Measurements from ENCODE around the gene APOC3. TPM values are rescaled to one million over a fixed set of nuclear protein-coding genes. Genes with fewer than 3 reads are reported as not detected.

Gene APOC3
- total and polyA plus RNA-seq, 12 donors: 0.12 to 0.64 TPM; not detected in 10

DNA sequence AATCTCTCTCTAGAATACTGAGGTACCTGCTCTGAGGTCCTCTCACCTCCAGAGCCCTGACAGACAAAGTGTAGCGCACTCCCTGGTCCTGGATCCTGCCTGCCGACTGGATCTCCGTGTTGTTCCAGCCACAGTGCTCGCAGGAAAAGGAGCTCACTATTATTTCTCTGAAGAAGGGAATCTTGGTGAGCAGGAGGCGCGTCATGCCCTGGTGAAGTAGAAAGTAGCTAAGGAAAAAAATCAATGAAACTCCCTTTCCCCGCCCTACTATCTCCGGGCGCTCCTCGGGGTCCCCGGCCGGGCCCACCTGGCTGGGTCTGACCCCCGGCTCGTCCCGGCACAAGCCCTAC lies 42.3 kb upstream of the APOC3 start:
- ATAC-seq (peak in 1 of 8 donors; percentile 1), DNase-seq (no peak)
- H3K4me1 ChIP-seq: peaks cover 7 to 35% (median 24%) of the 10 kb centered on the region in 9 donors
- H3K27me3 ChIP-seq: no peaks in the 10 kb centered on the region
- no peaks in the 10 kb centered on the region for H3K9me3 ChIP-seq
- H3K27ac ChIP-seq: peak overlapping the region in 9 of 10 donors; percentile 85 to 94 (median 88)
- intact Hi-C loops (cut with DNase I): loop anchor here in 4 of 10 donors (5.0 kb wide), 2 partner anchors 440 to 445 kb away; partner anchors contain the start of genes PCSK7 (in 1 of the 4) and RNF214 (in 1 of the 4)
- H3K4me3 ChIP-seq: peak overlapping the region; percentile 84 to 100 (median 94)
- H3K36me3 ChIP-seq: peaks cover 0 to 44% (median 35%) of the 10 kb centered on the region in 9 donors
- TF ChIP-seq, protein P1, sequence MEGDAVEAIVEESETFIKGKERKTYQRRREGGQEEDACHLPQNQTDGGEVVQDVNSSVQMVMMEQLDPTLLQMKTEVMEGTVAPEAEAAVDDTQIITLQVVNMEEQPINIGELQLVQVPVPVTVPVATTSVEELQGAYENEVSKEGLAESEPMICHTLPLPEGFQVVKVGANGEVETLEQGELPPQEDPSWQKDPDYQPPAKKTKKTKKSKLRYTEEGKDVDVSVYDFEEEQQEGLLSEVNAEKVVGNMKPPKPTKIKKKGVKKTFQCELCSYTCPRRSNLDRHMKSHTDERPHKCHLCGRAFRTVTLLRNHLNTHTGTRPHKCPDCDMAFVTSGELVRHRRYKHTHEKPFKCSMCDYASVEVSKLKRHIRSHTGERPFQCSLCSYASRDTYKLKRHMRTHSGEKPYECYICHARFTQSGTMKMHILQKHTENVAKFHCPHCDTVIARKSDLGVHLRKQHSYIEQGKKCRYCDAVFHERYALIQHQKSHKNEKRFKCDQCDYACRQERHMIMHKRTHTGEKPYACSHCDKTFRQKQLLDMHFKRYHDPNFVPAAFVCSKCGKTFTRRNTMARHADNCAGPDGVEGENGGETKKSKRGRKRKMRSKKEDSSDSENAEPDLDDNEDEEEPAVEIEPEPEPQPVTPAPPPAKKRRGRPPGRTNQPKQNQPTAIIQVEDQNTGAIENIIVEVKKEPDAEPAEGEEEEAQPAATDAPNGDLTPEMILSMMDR (IDR thresholded peaks at IDR 0.05): no peak
- WGBS, 2 donors: 1% methylated on average over 15 of the region's 15 CpGs

DNA sequence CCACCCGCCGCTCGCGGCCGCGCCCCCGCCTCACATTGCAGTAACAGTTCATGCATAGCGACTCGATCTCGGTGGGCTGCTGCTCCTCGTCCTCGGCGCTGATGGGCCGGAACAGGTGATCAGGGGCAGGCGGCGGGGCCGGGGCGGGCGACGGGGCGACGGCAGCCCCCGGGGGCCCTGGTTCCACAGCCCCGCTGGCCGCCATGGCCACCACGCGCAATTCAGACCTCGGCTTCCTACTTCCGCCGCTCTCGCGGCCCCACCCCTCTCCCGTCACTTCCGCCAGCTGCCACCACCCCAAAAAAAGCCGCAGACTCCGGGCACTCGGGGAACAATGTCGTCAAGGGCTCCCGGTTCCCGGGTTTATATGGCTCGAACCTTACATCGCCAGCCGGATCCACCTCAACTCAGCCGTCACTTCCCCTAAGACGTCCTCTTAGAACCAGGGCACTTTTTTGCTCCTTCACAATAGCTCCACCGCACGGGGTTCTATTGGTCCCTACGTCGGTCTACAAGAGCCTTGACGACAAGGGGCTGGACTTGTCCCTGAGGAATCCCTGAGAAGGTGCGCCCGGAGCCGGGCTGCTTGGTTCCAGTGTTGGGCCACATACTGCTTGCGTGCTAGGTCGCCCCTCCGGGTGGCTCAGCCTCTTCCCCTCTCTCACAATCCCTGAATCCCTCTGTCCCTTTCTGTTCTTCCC lies 41.8 kb upstream of the APOC3 start, which contains the start of gene ZPR1:
TSS of gene ZPR1 (minus strand) at position 238 of the 701 bp plus-strand sequence. CDS start at position 205, 33 bp downstream.
- Histone ChIP-seq H3K4me3 (peak within 1 kb of the TSS; percentile 84 to 100 (median 94)), H3K27ac (peak within 1 kb of the TSS; percentile 2 to 94 (median 87)), H3K4me1 (peaks cover 7 to 35% (median 24%) of the 10 kb centered on the region in 9 donors), H3K9me3 (no peaks in the 10 kb centered on the region), H3K27me3 (no peaks in the 10 kb centered on the region), H3K36me3 (peaks cover 0 to 39% (median 29%) of the 10 kb centered on the region in 9 donors)
- peak; percentile 83 to 92 (median 90) for ATAC-seq
- DNase-seq: peak; percentile 86 to 87
- intact Hi-C loops (cut with DNase I): loop anchor here in 5 of 10 donors (2.0 to 5.0 kb wide), 4 partner anchors 49 to 444 kb away; partner anchors contain the start of genes APOA1 (in 1 of the 5), PCSK7 (in 1 of the 5) and RNF214 (in 1 of the 5)
- WGBS, 2 donors: 1% methylated on average over 45 to 56 of the region's 56 CpGs
- TF ChIP-seq, protein P1 (IDR thresholded peaks at IDR 0.05): no peak

DNA sequence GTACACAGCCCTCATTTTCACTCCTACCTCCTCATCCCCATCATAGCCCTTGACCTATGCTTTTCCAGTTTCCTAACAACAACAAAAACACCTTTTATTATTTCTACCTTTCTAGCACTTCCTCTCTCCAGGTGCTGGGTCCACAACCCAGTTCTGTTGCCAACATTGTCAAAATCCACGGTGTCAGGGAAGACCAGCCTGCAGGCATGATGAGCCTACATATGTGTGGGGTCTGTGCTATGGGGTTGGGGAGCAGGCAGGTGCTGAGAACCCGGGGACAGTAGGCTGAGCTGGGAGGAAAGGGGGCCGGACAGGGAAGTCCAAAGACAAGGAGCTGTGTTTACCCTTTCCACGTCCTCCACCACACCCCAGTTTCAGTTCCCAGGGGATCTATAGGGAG lies 41.2 kb upstream of the APOC3 start:
- intact Hi-C loops (cut with DNase I): loop anchor here in 5 of 10 donors (2.0 to 5.0 kb wide), 4 partner anchors 48 to 444 kb away; partner anchors contain the start of genes APOA1 (in 1 of the 5), PCSK7 (in 1 of the 5) and RNF214 (in 1 of the 5)
- H3K9me3 ChIP-seq: no peaks in the 10 kb centered on the region
- H3K4me3 ChIP-seq: peak overlapping the region; percentile 84 to 100 (median 94)
- 68 to 69% methylated on average over 4 of the region's 4 CpGs for WGBS, 2 donors
- no peak for ATAC-seq
- H3K27ac ChIP-seq: peak overlapping the region in 9 of 10 donors; percentile 85 to 94 (median 88)
- TF ChIP-seq, protein P1 (IDR thresholded peaks at IDR 0.05): no peak
- H3K4me1 ChIP-seq: peaks cover 7 to 33% (median 24%) of the 10 kb centered on the region in 9 donors
- no peaks in the 10 kb centered on the region for H3K27me3 ChIP-seq
- peaks cover 0 to 33% (median 24%) of the 10 kb centered on the region in 9 donors for H3K36me3 ChIP-seq
- no peak for DNase-seq

DNA sequence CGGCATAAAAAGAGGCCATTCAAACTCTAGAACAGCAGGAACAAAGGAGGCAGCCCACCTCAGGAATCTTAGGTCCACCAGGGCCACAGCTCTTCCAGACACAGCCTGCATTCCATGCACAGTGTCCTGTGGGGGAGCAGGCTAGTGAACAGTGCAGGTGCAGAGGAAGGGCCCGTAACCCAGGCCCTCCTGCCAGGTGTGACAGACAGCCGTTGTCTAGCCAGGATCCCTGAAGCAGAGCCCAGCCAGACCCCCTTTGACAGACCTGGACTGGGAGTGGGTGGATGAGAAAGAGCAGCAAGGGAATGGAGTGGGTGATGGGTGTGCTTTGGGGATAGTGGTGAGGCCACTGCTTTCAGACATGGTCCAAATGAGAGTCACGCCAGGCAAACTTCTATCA lies 40.7 kb upstream of the APOC3 start:
- DNase-seq (no peak), ATAC-seq (no peak)
- peaks cover 7 to 33% (median 24%) of the 10 kb centered on the region in 9 donors for H3K4me1 ChIP-seq
- WGBS, 2 donors: 82 to 86% methylated on average over 4 of the region's 4 CpGs
- no peaks in the 10 kb centered on the region for H3K27me3 ChIP-seq
- peaks cover 0 to 28% (median 19%) of the 10 kb centered on the region in 9 donors for H3K36me3 ChIP-seq
- no peak overlapping the region for H3K4me3 ChIP-seq
- no peaks in the 10 kb centered on the region for H3K9me3 ChIP-seq
- TF ChIP-seq, protein P1 (IDR thresholded peaks at IDR 0.05): no peak
- intact Hi-C loops (cut with DNase I): loop anchor here in 5 of 10 donors (2.0 to 5.0 kb wide), 4 partner anchors 48 to 443 kb away; partner anchors contain the start of genes APOA1 (in 1 of the 5), PCSK7 (in 1 of the 5) and RNF214 (in 1 of the 5)
- H3K27ac ChIP-seq: no peak overlapping the region

Measured in heart right ventricle (tissue), 16 donors.